Thyroid gland (tissue), 4 donors: ENCODE results near the gene SLC17A9. TPM values are rescaled to one million over a fixed set of nuclear protein-coding genes. Genes with fewer than 3 reads are reported as not detected.
A peak's percentile ranks its signal among the peaks of the same experiment; 100 is the strongest.

ENCODE experiments used
- DNase-seq, 2 donors: peaks; one replicate each; pipeline ENCODE4 v3.0.0-alpha.2; 2019
- H3K27ac ChIP-seq, 3 donors: fragments of 200-600 bp; sonication (generic); 1 replicate in 2 of 3; 2 replicates in 1 of 3; pipeline ENCODE4 v1.5.1; 2016 to 2019; ENCODE audit warnings: mild to moderate bottlenecking in 1 of 3, moderate library complexity in 1 of 3
- H3K27me3 ChIP-seq: fragments of 200-600 bp; sonication (generic); one replicate; pipeline ENCODE4 v1.5.1; 2019
- H3K36me3 ChIP-seq, 2 donors: fragments of 200-600 bp; sonication (generic); one replicate each; pipeline ENCODE4 v1.5.1; 2016 to 2019
- H3K4me1 ChIP-seq, 2 donors: fragments of 200-600 bp; sonication (generic); one replicate each; pipeline ENCODE4 v1.5.1; 2017 to 2019
- H3K4me3 ChIP-seq, 3 donors: fragments of 200-600 bp; sonication (generic); replicated peaks in 1 of 3; 1 replicate in 2 of 3; 2 replicates in 1 of 3; pipeline ENCODE4 v1.5.1; 2016; ENCODE audit warnings: mild to moderate bottlenecking in 1 of 3
- H3K9me3 ChIP-seq: fragments of 200-600 bp; sonication (generic); one replicate; pipeline ENCODE4 v1.5.1; 2017
- CTCF ChIP-seq, 6 experiments: fragments of 200-600 bp in 3 of 6; fragments of 450-650 bp in 3 of 6; sonication (generic) in 3 of 6; IDR thresholded peaks; one replicate each; pipeline ENCODE4 v1.5.1; 2016 to 2019; ENCODE audit warnings: antibody characterized with exemption in 6 of 6, mild to moderate bottlenecking in 2 of 6, inconsistent platforms in 1 of 6, moderate library complexity in 1 of 6
- POLR2A ChIP-seq, 2 donors: fragments of 450-650 bp; IDR thresholded peaks; one replicate each; pipeline ENCODE4 v1.6.1; 2017; ENCODE audit warnings: antibody characterized with exemption in 2 of 2, mild to moderate bottlenecking in 2 of 2, moderate library complexity in 1 of 2
- WGBS, 2 donors: methylation state at CpG; one replicate each; pipeline ENCODE4 v1.1.5; 2017; 5-methylcytosine and 5-hydroxymethylcytosine counted together
- intact Hi-C: fragments of 100-400 bp; cut with DNase I; formaldehyde crosslinking; loops from one replicate; pipeline ENCODE4 v1.15.1; 2023
- total RNA-seq, 4 donors: library from RNA; depleted of rRNA; stranded (reverse); fragments of >200 nt; gene quantifications; one replicate each; pipeline ENCODE4 v1.2.3, GENCODE V29; 2016

SLC17A9 gene
- total RNA-seq = 1 to 10 TPM in 2 of 4 donors, under 1 TPM in 2; 0.68 to 1.6 (median 1.00) TPM

- TF ChIP-seq CTCF (IDR thresholded peaks at IDR 0.05) (no peak), POLR2A (IDR thresholded peaks at IDR 0.05) (no peak)
- H3K9me3 ChIP-seq = no peaks in the 10 kb centered on the region
- H3K36me3 ChIP-seq = peaks cover 4 to 12% of the 10 kb centered on the region in 2 donors
- DNase-seq = peak; percentile 40 to 51
- WGBS, 2 donors = 15 to 59% methylated on average over 3 to 21 of the region's 37 CpGs
- H3K27me3 ChIP-seq = no peaks in the 10 kb centered on the region
- no peak within 1 kb of the TSS for H3K4me3 ChIP-seq
- H3K27ac ChIP-seq = peak within 1 kb of the TSS; percentile 44 to 73 (median 63)
- intact Hi-C loops = no loop called here
- H3K4me1 ChIP-seq = peaks cover 27 to 38% of the 10 kb centered on the region in 2 donors
These were observed at the start of gene SLC17A9 for GRCh38 chr20:62952373-62952967. SLC17A9 (plus strand) TSS chr20:62952709; CDS start chr20:62952831, 122 bp downstream.

GRCh38 chr20:62902926-62903615, 49.4 kb upstream of the SLC17A9 start:
- peaks cover 55 to 60% of the 10 kb centered on the region in 2 donors for H3K36me3 ChIP-seq

GRCh38 chr20:62905536-62906117, 46.9 kb upstream of the SLC17A9 start:
- no peak for DNase-seq
- peaks cover under 1 to 8% of the 10 kb centered on the region in 2 donors for H3K4me1 ChIP-seq
- intact Hi-C loops = no loop called here
- WGBS, 2 donors = 86 to 91% methylated on average over 17 of the region's 17 CpGs
- H3K27me3 ChIP-seq = no peaks in the 10 kb centered on the region
- no peak overlapping the region for H3K27ac ChIP-seq
- H3K36me3 ChIP-seq = peaks cover 81 to 85% of the 10 kb centered on the region in 2 donors
- TF ChIP-seq CTCF (IDR thresholded peaks at IDR 0.05) (no peak), POLR2A (IDR thresholded peaks at IDR 0.05) (no peak)
- H3K9me3 ChIP-seq = no peaks in the 10 kb centered on the region
- no peak overlapping the region for H3K4me3 ChIP-seq

More at GRCh38 chr20:62902926-62903615, 49.4 kb upstream of the SLC17A9 start:
- no peak for TF ChIP-seq CTCF (IDR thresholded peaks at IDR 0.05)
- TF ChIP-seq POLR2A (IDR thresholded peaks at IDR 0.05) = no peak
- Histone ChIP-seq H3K4me3 (no peak overlapping the region), H3K27ac (no peak overlapping the region), H3K4me1 (peaks cover 17 to 20% of the 10 kb centered on the region in 2 donors), H3K9me3 (no peaks in the 10 kb centered on the region), H3K27me3 (no peaks in the 10 kb centered on the region)
- WGBS, 2 donors = 80 to 83% methylated on average over 5 to 7 of the region's 7 CpGs
- intact Hi-C loops = loop anchor here (5.0 kb wide), 1 partner anchor 104 kb away; the partner anchor contains the start of gene BHLHE23
- no peak for DNase-seq

GRCh38 chr20:62906209-62906608, 46.3 kb upstream of the SLC17A9 start:
- H3K4me1 ChIP-seq = peaks cover 0 to 4% of the 10 kb centered on the region in 2 donors
- WGBS, 2 donors = 93 to 94% methylated on average over 16 of the region's 16 CpGs
- no peaks in the 10 kb centered on the region for H3K9me3 ChIP-seq
- intact Hi-C loops = no loop called here
- no peaks in the 10 kb centered on the region for H3K27me3 ChIP-seq
- TF ChIP-seq CTCF (IDR thresholded peaks at IDR 0.05) = no peak
- TF ChIP-seq POLR2A (IDR thresholded peaks at IDR 0.05) = no peak
- H3K4me3 ChIP-seq = no peak overlapping the region
- H3K36me3 ChIP-seq = peaks cover 83 to 91% of the 10 kb centered on the region in 2 donors
- H3K27ac ChIP-seq = no peak overlapping the region
- DNase-seq = no peak
